GM18858 (cell line): ENCODE data around the gene TPPP.
"Not testable (repeated sequence)": the region's sequence is repeated elsewhere in the genome, so short reads cannot be mapped to it uniquely, and the experiment has no call there.

Experiments
- ATAC-seq: cut with Tn5 transposase; IDR thresholded peaks from one replicate; pipeline ENCODE4 v1.9.1; 2021; ENCODE audit not compliant: unreplicated experiment

The TPPP gene

DNA sequence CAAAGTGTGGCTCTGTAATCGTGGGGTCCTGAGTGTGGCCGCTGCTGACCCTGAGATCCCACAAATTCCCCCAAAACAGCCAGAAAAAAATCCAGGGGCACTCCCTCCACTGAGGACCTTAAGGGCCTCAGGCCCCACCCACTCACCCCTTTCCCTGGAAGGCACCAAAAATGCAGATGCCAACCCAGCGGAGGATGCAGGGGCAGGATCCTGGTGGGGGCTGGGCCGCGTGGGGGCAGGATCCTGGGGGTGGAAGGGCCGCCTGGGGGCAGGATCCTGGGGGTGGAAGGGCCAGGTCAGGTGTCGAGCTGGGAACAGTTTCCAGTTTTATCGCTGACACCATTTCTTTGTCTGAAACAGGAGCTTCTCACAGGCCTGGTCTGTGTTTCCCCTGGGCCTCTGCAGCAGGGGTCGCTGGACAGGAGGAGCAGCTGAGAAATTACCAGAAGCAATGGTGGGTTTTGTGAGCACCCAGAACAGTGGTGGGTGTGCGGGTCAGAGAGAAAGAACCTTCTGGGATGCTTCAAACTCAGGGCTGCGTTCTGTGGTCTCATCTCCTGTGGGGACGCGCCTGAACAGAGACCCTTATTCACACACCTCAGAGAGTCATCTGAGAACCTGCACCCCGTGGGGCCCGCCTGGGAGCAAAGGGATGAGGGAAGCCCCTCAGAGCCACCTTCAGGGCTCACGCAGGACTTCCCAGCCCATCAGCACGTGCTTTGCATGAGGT, 13.8 kb downstream of the TPPP start:
- not testable (repeated sequence) for ATAC-seq

DNA sequence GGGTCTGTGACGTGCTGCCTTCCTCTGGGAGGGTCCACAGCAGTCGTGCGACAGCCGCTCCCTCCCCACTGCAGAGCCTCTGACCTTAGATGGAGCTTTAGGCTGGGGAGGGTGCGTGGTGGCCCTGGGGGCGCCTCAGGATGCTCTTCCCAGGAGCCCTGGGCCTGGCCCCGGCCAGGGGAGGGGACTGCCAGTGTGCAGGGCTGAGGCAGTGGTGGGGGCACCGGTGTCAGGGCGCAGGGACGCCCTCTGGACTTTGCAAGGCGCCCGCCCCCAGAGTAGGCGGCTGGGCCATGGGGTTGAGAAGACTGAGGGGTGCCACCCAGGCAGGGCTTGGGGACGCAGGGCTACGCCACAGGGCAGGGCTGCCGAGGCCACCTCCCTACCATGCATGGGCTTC, 14.6 kb downstream of the TPPP start:
- not testable (repeated sequence) for ATAC-seq

DNA sequence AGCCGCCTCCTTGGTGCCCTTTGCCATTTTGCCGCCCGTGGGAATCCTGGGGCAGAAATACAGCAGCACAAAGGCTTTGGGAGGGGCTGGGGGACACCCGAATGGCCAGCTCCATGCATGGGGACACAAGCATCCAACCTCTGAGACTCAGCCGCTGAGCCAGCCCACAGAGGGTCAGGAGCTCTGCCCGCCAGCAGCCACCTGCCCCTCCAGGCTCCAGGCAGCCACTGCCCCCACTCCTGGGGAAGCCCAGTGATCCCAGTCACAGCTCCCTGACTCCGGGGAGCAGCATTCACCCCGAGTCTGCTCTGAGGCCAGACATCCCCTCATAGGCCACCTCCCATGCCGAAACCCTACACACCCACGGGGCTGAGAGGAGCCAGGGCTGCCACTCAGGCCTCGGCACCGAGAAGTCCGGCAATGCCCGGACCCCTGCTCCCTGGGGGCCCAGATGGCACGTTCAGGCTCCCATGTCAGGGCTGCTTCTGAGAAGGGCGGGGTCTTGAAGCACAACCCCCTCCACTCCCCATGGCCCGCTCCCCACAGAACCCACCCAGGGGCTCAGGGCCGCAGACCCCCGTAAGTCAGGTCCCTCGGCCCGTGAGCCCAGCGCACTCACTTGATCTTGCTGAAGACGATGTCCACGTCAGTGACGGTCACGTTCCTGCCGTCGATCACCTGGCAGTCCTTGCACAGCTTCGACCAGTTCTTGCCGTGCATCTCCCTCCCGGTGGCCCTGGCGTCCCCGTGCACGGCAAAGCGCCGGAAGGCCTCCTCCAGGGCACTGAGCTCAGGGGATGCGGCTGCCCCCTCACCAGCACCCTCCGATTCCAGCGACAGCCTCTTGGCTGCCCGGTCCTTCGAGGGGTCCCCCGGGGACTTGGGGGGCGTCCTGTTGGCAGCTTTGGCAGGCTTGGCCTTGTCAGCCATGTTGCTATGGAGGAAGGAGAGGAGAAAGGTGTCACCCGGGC, 15.7 kb downstream of the TPPP start:
- no peak for ATAC-seq

DNA sequence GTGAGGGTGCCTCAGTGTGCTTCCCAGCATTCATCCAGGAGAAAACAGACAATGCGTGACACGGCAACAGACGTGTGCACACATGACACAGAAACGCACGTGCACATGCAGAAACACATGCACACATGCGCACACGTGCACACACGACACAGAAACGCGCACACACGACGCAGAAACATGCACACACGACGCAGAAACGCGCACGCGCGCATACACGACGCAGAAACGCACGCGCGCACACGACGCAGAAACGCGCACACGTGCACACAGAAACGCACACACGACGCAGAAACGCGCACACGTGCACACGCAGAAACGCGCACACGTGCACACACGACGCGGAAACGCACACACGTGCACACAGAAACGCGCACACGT, 16.5 kb downstream of the TPPP start:
- ATAC-seq: no peak

DNA sequence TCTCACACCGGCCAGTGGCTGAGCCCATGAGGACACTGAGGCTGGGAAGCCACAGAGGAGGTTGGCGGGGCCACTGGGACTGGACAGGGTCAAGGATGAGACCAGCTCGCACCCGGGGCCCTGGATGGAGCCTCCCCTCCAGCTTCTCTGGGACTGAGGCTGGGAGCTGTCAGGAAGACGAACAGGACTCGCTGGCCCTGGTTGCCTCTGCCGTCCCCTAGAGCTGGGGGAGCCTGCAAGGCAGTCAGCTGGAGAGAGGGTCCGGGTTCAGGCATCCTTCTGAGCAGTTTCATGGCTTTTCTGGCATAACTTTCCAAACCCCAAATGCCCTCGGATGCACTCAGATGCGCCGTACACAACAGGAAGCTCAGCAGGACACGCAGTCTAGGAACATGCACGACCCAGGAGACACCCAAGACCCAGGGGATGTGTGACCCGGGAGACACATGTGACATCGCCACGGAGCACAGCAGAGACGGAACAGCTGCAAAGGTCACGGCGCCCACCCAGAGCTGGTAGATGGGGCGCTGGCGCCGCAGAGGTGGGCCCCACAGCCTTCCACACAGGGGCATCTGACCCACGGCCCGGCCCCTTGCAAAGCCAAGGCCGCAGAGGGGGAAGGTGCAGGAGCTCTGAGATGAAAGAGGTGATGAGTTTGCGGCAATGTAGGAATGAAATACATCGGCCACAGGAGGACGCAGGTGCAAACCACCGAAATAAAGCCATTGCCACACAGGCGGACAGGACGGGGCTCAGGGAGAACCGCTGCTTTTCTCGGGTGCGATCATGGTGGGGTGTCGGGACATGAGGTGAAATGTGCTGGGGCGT, 17.1 kb downstream of the TPPP start:
- no peak for ATAC-seq

DNA sequence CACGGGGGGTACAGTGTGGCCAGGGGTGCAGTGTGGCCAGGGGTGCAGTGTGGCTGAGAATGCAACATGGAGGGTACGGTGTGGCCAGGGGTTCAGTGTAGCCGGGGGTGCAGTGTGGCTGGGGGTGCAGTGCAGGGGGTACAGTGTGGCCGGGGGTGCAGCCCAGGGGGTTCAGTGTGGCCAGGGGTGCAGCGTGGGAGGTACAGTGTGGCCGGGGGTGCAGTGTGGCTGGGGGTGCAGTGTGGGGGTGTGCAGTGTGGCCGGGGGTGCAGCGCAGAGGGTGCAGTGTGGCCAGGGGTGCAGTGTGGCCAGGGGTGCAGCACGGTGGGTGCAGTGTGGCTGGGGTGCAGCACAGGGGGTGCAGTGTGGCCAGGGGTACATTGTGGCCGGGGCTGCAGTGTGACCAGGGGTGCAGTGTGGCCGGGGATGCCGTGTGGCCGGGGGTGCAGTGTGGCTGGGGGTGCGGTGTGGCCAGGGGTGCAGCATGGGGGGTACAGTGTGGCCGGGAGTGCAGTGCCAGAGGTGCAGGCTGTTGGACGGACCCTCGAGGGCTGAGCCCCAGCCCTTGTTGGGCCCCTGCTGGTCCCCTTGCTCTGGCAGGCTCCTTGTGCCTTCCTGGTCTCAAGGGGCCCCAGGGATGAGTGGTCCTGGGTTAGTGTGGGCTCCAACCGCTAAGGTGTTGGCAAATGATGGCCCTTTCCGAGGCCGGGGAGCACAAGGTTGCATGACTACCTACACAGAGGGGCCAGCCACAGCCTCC, 17.9 kb downstream of the TPPP start:
- no peak for ATAC-seq

DNA sequence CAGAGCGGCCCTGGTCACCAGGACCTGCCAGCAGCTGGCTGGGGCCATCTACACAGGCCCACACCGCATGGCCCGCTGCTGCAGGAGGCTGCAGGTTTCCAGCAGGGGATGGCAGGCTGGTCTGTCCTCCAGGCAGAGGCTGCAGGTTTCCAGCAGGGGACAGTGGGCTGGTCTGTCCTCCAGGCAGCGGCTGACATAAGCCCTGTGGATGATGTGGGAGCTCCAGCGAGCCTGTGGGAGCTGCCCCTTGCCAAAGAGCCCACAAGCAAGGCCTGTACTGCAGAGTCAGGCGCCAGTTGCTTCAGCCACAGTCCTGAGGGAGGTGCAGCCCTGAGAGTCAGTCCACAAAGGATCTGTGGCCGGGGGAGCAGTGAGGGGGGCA, 18.5 kb downstream of the TPPP start:
- ATAC-seq: no peak

DNA sequence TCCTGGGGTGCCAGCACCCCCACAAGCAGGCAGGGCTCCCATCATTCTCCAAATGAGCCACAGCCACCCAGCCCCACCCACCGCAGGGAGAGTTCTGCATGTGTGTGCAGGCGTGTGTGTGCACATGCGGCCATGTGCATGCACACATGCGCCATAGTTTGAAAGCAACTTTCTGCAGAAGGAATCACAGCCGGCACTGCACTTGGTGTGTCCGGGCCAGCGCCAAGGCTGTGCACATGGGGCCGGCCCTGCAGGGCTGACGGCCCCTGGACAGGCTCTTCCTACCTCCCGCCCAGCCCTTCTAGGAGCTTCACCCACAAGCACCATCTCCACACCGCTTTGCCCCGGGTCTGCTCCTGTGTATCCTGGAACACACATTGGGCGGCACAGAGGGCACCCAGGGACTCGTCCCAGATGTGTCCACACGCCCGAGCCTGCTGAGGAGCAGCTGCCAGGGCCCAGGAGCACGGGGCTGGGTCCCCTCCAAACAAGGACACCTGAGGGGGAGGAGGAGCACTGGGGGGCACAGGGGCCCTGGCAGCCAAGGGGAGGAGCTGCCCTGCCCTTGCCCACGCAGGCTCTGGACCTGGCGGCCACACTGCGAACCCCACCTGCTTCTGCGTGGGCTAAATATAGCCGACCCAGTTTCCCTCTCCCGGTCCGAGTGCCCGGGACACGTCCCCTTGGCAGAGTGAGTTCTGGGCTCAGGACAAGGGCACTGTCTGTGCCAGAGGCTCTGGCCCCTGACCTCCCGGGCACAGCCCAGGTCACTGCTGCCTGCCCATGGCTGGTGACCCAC, 19.1 kb downstream of the TPPP start:
- no peak for ATAC-seq

DNA sequence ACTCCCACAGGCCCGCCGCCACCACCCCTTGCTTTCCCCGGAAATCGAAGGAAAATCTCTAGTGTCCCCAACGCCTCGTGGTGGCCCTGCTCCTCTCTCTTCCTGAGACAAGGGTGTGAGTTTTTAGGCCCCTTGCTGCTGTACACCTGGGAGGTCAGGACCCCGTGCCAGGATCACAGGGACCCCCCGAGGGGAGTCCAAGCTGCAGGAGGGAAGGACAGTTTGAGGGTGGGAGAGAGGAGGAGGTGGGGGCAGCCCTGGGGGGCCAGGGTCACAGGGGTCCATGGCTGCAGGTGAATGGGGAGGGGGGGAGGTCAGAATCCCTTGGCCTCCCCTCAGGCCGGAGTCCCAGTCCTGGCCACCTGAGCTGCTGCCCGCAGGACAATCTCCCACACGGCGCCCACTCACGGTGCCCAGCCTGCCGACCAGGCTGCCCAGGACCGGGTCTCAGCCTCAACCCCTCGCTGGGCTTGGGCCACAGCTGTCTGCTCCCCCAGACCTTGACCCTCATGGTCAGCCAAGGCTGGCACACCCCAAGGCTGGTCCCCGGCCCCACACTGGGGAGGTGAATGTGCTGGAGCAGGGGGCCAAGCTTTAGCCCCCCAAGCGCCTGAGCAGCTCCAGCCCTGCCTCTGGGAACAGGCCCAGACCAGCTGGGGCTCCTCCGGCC, 19.9 kb downstream of the TPPP start:
- no peak for ATAC-seq

DNA sequence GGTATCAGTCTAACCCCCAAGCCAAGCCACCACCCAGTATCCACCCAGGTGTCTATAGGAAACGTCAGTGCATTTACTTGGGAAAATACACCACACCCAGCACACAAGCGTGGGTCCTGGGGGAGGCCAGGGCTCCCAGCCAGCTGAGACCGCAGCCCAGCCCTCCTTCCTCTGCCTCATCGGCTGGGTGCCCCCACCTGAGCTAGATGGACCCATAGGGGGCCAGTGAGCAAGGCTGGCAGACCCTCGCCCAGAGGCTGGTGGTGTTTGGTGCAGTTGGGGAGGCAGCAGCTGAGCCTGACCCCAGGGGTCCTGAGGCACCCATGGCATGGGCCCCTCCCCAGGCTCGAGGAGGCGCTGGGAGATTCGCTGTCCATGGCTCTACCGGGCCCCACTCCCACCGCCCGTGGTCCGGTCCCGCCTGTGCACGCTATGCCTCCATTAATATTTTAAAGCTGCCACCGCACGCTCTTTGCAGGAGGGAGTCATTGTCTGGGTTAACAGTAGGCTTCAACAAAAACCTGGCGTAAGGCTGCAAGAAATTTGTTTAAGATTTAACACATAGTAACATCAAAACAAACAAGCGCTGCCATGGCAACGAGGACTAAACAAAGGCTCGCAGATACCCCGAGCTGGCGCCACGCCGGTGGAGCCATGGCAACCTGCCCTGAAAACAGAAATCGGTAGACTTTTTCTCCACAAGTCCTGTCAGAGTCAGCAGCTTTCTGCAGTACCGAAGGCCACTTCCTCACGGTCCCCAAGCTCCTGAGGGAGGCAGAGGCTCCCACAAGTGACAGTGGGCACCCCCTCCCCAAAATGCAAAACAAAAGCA, 20.6 kb downstream of the TPPP start:
- peak; percentile 49 for ATAC-seq

DNA sequence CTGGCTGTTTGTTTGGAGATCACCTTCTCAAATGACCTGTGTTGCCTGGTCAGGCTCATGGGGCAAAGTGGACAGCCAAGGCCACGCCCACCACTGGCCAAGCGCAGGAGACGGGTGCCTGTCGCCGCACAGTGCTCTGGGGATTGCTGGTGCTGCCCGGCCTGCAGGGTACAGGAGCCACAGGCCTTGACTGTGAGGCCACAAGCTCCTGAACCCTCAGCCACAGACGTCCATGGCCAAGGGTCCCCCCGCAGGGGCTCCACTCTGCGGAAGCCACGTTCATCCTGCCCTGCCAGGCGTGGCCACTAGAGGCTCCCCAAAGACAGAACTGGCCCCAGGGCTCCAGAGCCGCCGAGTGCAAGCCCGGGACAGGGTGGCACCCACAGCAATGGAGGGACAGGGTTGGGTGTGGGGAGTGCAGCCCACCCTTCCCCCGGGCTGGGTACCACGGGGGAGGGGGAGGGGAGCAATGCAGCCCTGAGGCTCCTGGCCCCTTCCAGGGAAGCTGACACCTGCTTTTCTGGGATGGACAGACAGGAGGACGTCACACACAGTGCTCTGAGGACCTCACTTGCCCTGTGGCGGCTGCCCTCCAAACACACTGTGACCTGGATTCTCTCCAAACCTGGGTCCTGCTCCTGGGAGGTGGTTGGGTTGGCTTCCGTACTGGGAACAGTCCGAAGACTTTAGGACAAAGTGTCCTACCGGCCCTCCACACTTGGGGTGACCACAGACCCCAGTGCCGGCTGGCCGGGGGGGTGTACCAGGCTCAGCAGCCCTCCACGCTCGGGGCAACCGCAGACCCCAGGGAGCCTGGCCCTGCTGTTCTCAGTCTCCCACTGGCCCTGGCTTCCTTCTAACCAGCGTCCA, 21.5 kb downstream of the TPPP start:
- ATAC-seq: no peak

DNA sequence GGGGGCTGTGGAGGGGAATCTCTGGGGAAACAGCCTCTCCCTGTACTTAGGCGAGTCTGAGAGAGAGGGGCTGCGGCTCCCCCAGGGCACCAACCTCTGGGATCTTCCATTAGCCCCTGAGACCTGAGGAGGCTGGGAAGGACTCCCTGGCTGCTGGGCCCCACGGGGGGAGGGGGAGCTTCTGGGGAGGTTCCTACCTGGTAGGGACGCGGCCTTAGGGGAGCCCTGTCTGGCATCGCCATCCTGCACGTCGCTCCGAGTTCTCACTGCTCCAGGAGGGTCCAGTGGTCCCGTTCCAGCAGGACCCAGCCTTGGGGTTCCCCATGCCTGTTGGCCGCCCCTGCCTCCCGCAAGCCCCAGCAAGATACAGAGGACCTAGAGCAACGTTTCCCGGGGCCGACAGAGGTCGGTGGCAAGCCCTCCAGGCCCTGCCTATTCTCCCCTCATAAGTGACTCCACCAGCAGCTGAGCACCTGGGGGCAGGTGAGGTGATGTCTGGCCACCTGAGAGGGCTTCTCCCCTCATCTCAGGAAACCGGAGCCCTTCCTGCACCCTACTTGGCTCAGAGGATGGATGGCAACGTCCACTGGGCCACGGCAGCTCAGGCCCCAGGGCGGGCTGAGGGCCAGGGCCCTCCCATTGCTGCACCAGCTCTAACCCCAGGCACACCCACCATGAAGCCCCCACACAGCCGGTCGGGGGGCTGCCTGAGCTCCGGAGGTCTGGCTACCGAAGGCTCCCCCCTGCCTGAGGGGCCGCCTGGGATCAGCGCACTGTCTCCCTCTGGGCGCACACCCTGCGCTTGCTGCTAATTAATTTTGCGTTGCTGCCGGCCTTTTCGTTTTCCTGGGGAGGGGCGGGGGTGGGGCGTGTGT, 22.5 kb downstream of the TPPP start:
- ATAC-seq: no peak

DNA sequence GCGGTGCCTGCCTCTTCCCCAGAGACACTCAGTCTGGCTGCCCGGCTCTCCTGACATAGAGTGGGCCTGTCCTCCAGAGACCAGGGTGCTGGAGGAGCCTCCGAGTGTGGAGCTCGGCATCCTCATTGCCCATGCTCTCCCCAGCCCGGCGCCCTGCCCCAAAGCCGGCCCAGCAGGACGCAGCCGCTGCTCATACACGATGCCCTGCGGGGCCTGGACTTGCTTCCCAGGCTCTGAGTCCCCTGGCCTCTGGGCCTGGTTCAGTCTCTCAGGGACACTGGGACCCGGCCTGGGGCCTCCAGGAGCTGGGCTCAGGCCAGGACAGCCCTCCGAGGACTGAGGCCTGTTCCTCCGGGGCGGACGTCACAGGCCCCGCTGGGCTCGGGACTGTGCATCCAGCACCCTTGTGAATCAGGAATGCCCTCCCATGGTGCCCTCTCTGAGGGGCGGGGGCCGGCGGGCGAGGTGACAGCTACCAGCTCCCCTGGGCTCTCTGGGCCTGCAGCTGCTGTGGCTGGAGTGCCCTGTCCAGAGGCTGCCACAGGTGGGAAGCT, 23.2 kb downstream of the TPPP start:
- no peak for ATAC-seq

DNA sequence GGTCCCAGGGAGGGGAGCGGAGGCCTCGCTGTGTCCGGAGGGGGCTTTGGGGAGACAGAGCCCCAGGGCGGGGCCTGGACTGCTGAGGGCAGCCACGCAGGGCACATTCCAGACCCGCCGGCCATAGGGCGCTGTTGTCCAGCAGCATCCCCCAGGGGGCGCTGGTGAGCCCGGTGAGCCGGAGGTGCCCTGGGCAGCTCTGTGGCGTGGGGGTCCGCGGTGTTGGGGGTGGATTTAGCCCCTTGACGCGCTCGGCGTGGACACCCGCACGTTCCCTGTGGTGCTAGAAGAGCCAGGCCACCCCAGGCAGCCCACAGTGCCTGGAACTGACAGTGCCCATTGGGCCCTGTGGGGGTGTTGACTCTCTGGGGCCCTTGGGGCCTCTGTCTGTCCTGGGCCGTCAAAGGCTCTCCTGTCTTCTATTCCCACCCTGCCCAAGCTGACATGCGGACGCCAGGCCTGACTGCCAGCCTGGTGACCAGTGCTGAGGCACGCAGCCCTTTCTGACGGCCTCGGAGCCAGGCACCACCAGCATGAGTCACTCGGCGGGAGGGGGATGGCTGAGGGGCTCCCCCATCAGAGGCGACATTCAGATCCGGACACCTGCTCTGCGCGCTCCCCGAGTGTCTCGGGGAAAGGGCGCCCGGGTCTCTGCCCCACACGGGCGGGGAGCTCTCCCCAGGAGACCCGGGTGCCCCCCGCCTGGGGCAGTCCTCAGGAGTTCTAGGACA, 23.9 kb downstream of the TPPP start:
- no peak for ATAC-seq

DNA sequence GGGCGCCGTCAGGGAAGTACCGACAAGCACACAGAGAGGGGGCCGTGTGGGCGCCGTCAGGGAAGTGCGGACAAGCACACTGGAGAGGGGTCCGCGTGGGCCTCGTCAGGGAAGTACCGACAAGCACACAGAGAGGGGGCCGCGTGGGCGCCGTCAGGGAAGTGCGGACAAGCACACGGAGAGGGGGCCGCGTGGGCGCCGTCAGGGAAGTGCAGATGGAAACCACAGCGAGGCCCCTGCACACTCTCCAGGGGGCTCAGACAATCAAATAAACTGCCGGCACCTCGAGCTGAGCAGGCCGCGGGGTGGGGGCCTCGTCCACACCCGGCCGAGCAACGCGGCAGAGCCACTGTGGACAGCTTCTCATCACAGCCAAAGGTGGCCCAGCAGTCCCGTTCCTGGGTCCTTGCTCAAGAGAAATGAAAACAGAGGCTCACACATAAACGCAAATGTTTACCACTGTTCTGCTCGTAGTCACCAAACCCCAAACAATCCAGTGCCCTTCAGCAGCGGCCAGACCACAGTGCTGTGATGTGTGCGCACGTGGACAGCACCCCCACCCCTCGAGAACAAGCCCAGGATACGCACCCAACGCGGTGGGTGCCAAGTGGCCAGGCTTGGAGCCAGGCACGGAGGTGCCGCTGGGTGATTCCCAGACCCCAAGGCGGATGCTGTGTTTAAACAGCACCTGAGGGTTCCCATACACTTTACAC, 24.7 kb downstream of the TPPP start:
- no peak for ATAC-seq
